Measurements from ENCODE around the gene CBR4. TPM values are rescaled to one million over a fixed set of nuclear protein-coding genes. Genes with fewer than 3 reads are reported as not detected.
A peak's percentile ranks its signal among the peaks of the same experiment; 100 is the strongest.

CBR4 gene
- total RNA-seq, 1 donor from 2014 or later, result 36.0 TPM

DNA sequence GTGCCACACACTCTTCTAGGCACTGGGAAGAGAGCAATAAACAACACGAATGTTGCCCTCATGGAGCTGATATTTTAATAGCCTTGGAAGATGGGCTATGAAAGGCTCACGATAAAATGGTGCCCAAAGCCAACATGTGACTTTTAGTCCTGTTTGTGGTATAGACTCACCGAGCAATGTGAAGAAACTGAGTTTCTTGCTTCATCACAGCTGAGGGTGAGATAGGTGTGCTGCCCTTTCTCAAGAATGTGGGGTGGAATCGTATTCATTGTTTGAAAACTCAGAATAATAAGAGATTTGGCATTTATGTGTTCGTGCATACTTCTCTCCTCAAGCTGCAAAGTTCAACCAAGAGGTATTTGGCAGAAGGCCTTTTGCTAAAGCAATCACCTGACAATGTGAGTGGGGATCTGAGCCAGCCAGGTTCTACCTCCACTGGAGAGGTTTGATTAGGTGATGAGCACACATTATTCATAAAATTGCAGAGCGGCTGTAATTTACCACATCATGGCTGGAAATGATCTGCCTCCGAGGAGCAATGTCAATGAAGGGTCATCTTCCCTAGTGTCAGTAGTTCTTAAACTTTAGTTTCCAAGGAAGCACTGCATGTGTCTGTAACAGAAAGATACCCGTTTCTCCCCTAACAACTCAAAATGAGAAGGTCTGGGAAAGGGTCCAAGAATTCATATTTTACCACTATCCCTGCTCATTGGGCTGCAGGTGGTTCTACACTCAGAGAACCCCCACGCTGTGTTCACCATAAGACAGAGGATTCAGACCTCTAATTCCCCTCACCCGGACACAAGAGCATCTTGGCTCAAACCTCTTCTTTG is 41.9 kb upstream of the CBR4 start:
- no peak overlapping the region for H3K27ac Mint-ChIP-seq (ENCODE audit: unreplicated experiment)
- no peak for DNase-seq (ENCODE audit: low read depth, low spot score)
- no peak for TF ChIP-seq CTCF (conservative IDR thresholded peaks at IDR 0.05)
- H3K4me3 Mint-ChIP-seq, result no peak overlapping the region
- peaks cover 37% of the 10 kb centered on the region for H3K27me3 Mint-ChIP-seq (ENCODE audit: low read depth)
- H3K9me3 Mint-ChIP-seq, result no peaks in the 10 kb centered on the region
- H3K36me3 Mint-ChIP-seq (ENCODE audit: low read depth), result no peaks in the 10 kb centered on the region
- peaks cover 16% of the 10 kb centered on the region for H3K4me1 Mint-ChIP-seq

- no peak for DNase-seq (ENCODE audit: low read depth, low spot score)
- H3K36me3 Mint-ChIP-seq (ENCODE audit: low read depth), result no peaks in the 10 kb centered on the region
- peaks cover 37% of the 10 kb centered on the region for H3K27me3 Mint-ChIP-seq (ENCODE audit: low read depth)
- no peaks in the 10 kb centered on the region for H3K9me3 Mint-ChIP-seq
- no peak for TF ChIP-seq CTCF (conservative IDR thresholded peaks at IDR 0.05)
- no peak overlapping the region for H3K4me3 Mint-ChIP-seq
- peaks cover 16% of the 10 kb centered on the region for H3K4me1 Mint-ChIP-seq
- no peak overlapping the region for H3K27ac Mint-ChIP-seq (ENCODE audit: unreplicated experiment)
These were observed 41.1 kb upstream of the CBR4 start for GRCh38 chr4:169050881-169051760.

DNA sequence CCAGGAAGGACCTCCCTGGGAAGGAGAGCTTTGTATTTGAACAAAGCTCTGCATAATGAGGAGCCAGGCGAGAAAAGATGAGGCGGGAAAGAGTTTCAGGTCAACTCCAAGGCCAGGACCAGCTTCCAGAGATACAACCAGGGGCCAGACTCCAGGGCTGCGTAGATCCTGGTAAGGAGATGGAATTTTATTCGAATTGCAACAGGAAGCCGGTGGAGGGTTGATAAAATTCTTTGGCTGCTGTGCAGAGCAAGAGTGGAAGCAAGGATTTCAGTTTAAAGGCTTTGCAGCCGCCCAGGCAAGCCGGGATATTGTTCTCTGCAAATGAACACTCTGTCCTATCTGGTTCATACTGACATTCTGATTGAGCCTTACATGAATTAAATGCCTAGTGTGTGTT is 40.2 kb upstream of the CBR4 start:
- H3K36me3 Mint-ChIP-seq (ENCODE audit: low read depth), result no peaks in the 10 kb centered on the region
- peaks cover 39% of the 10 kb centered on the region for H3K27me3 Mint-ChIP-seq (ENCODE audit: low read depth)
- H3K9me3 Mint-ChIP-seq, result no peaks in the 10 kb centered on the region
- TF ChIP-seq CTCF (conservative IDR thresholded peaks at IDR 0.05), result no peak
- no peak for DNase-seq (ENCODE audit: low read depth, low spot score)
- peaks cover 16% of the 10 kb centered on the region for H3K4me1 Mint-ChIP-seq
- peak overlapping the region; percentile 81 for H3K27ac Mint-ChIP-seq (ENCODE audit: unreplicated experiment)
- no peak overlapping the region for H3K4me3 Mint-ChIP-seq

DNA sequence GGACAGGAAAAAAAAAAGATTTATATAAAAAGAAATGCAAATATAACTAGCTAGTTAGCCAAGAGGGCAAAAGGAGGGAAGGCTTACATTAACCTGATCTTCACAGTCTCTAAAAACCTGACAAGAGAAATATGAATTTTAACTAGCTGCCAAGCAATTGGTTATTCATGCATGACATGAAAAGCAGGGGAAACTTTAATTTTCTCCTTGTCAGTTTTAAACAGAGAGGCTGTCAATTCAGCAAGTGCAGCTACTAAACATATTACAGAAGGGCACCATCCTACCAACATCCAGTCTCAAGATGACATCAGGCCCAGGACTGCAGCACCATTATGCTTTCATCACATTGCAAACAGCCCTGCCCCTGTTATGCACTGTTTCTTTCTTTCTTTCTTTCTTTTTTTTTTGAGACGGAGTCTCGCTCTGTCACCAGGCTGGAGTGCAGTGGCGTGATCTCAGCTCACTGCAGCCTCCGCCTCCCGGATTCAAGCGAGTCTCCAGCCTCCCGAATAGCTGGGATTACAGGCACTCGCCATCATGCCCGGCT is 38.9 kb upstream of the CBR4 start:
- Mint-ChIP-seq H3K27me3 (ENCODE audit: low read depth) (peaks cover 39% of the 10 kb centered on the region), H3K27ac (ENCODE audit: unreplicated experiment) (no peak overlapping the region), H3K4me3 (no peak overlapping the region), H3K36me3 (ENCODE audit: low read depth) (no peaks in the 10 kb centered on the region), H3K4me1 (peaks cover 16% of the 10 kb centered on the region), H3K9me3 (no peaks in the 10 kb centered on the region)
- DNase-seq (ENCODE audit: low read depth, low spot score), result no peak
- no peak for TF ChIP-seq CTCF (conservative IDR thresholded peaks at IDR 0.05)

GRCh38 chr4:169047956-169048355 is 37.9 kb upstream of the CBR4 start:
- Mint-ChIP-seq H3K27me3 (ENCODE audit: low read depth) (peaks cover 33% of the 10 kb centered on the region), H3K27ac (ENCODE audit: unreplicated experiment) (no peak overlapping the region), H3K36me3 (ENCODE audit: low read depth) (no peaks in the 10 kb centered on the region), H3K9me3 (peaks cover 2% of the 10 kb centered on the region), H3K4me1 (peaks cover 16% of the 10 kb centered on the region), H3K4me3 (no peak overlapping the region)
- no peak for TF ChIP-seq CTCF (conservative IDR thresholded peaks at IDR 0.05)
- DNase-seq (ENCODE audit: low read depth, low spot score), result no peak

All from neural crest cell (in vitro differentiated cells).